Measurements from ENCODE around the gene PPP1R16B. TPM values are rescaled to one million over a fixed set of nuclear protein-coding genes. Genes with fewer than 3 reads are reported as not detected.

The PPP1R16B gene
- total and polyA plus RNA-seq, 3 donors from 2014 or later, result 1.2 to 3.7 (median 1.3) TPM

DNA sequence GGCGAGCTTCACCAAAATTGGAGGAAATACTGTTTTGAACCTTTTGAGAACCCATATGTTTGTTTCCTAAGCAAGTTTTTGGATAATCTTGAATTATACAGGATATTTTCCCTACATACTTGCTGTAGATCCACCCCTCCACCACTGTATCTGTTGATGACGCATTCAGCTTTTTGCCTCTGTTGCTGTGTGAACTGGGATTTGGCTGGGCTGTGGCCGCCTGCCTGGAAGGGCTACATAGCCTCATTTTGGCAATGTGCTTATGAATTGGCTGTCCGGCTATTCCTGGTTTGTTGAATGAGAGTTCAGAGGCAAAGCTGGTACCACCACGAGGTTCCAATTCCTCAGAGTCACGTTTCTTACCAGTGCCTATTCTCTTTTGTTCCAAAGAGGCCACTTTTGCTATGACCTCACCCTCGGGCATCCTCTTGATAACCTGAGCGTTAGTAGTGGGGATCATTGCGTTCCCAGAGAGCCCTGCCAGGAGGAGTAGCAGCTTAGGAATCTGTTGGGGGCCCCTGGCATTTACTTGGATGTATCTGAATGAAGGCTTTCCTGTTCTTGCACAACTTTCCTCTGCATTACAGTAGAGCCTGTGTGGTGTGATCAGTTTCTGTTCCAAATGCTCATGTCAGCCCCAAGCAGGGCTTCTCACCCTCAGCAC is 127.1 kb downstream of the PPP1R16B start:
- H3K4me1 ChIP-seq, result no peaks in the 10 kb centered on the region
- WGBS, 2 donors, result 80 to 81% methylated on average over 9 of the region's 9 CpGs

DNA sequence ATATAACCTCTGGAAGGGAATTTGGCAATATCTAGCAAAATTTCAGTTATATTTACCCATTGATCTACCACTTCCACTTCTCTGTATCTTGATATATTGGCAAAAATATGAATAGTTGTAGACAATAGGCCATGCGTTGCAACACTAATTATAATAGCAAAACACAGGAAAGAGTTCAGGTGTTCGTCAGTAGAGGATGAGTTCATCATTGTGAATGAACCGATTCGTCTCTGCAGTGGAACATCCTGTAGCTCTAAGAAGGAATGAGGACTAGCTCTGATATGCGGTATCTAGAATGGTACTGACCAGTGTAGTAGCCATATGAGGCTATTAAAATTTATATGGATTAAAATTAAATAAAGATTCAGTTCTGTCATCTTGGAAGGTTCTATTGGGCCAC is 129.0 kb downstream of the PPP1R16B start:
- TF ChIP-seq, protein P1, sequence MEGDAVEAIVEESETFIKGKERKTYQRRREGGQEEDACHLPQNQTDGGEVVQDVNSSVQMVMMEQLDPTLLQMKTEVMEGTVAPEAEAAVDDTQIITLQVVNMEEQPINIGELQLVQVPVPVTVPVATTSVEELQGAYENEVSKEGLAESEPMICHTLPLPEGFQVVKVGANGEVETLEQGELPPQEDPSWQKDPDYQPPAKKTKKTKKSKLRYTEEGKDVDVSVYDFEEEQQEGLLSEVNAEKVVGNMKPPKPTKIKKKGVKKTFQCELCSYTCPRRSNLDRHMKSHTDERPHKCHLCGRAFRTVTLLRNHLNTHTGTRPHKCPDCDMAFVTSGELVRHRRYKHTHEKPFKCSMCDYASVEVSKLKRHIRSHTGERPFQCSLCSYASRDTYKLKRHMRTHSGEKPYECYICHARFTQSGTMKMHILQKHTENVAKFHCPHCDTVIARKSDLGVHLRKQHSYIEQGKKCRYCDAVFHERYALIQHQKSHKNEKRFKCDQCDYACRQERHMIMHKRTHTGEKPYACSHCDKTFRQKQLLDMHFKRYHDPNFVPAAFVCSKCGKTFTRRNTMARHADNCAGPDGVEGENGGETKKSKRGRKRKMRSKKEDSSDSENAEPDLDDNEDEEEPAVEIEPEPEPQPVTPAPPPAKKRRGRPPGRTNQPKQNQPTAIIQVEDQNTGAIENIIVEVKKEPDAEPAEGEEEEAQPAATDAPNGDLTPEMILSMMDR (IDR thresholded peaks at IDR 0.05), result no peak
- TF ChIP-seq POLR2A (IDR thresholded peaks at IDR 0.05), result no peak
- WGBS, 2 donors, result 95 to 96% methylated on average over 5 of the region's 5 CpGs

More for the DNA sequence above, 127.1 kb downstream of the PPP1R16B start:
- no peak overlapping the region for H3K4me3 ChIP-seq
- intact Hi-C loops (cut with DNase I; ENCODE audit: low total_unique reads), result no loop called here
- H3K27me3 ChIP-seq, result no peaks in the 10 kb centered on the region
- H3K36me3 ChIP-seq (ENCODE audit: low read depth, missing control alignments), result no peaks in the 10 kb centered on the region
- no peak for DNase-seq
- TF ChIP-seq POLR2A (IDR thresholded peaks at IDR 0.05), result no peak
- TF ChIP-seq, protein P1 (IDR thresholded peaks at IDR 0.05), result no peak
- no peak overlapping the region for H3K27ac ChIP-seq
- H3K9me3 ChIP-seq, result no peaks in the 10 kb centered on the region

DNA sequence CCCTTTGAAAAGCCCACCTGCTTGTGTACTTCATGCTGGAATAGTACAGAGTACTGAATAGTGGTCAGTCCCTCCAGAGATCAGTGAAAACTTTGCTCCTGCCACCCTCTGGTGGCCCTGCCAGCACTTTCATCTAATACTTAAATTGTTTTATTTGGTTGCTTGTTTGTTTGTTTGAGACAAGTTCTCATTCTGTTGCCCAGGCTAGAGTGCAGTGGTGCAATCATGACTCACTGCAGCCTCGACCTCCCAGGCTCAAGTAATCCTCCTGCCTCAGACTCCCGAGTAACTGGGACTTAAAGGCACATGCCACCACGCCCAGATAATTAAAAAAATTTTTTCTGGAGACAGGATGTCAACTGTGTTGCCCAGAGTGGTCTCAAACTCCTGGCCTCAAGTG is 129.8 kb downstream of the PPP1R16B start:
- no peak for DNase-seq
- intact Hi-C loops (cut with DNase I; ENCODE audit: low total_unique reads), result no loop called here
- Histone ChIP-seq H3K27ac (no peak overlapping the region), H3K27me3 (no peaks in the 10 kb centered on the region), H3K36me3 (ENCODE audit: low read depth, missing control alignments) (no peaks in the 10 kb centered on the region), H3K4me1 (no peaks in the 10 kb centered on the region), H3K4me3 (no peak overlapping the region), H3K9me3 (no peaks in the 10 kb centered on the region)
- 88% methylated on average over 3 of the region's 3 CpGs for WGBS, 2 donors
- TF ChIP-seq, protein P1 (IDR thresholded peaks at IDR 0.05), result peak in 1 of 3 experiments; percentile 16
- no peak for TF ChIP-seq POLR2A (IDR thresholded peaks at IDR 0.05)

More for the DNA sequence above, 129.0 kb downstream of the PPP1R16B start:
- no peak overlapping the region for H3K4me3 ChIP-seq
- no peak overlapping the region for H3K27ac ChIP-seq
- no peaks in the 10 kb centered on the region for H3K9me3 ChIP-seq
- intact Hi-C loops (cut with DNase I; ENCODE audit: low total_unique reads), result no loop called here
- no peak for DNase-seq
- H3K27me3 ChIP-seq, result no peaks in the 10 kb centered on the region
- no peaks in the 10 kb centered on the region for H3K4me1 ChIP-seq
- no peaks in the 10 kb centered on the region for H3K36me3 ChIP-seq (ENCODE audit: low read depth, missing control alignments)

DNA sequence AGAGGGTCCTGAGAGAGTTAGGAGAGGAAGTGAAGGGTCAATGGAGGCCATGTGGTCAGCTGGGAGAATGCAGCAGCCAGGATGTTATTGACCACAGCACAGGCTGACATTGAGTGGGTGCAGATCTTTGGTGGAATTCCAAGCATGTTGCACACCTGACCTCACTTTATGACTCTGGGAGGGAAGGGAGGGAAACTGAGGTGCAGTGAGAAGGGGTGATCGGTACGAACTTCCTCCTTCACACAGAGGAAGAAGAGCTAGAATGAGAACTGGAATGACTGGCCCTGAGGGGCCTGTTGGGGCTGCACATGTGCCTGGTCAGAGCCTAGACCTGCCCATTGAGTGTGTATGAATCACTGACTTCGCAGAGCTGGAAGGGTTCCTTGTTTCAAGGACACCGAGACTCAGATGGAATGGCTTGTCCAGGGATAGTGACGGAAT is 130.5 kb downstream of the PPP1R16B start:
- Histone ChIP-seq H3K36me3 (ENCODE audit: low read depth, missing control alignments) (no peaks in the 10 kb centered on the region), H3K9me3 (no peaks in the 10 kb centered on the region), H3K27me3 (no peaks in the 10 kb centered on the region), H3K4me1 (no peaks in the 10 kb centered on the region), H3K4me3 (no peak overlapping the region), H3K27ac (no peak overlapping the region)
- TF ChIP-seq, protein P1 (IDR thresholded peaks at IDR 0.05), result no peak
- TF ChIP-seq POLR2A (IDR thresholded peaks at IDR 0.05), result no peak
- 78 to 89% methylated on average over 5 of the region's 5 CpGs for WGBS, 2 donors
- no peak for DNase-seq
- intact Hi-C loops (cut with DNase I; ENCODE audit: low total_unique reads), result no loop called here

DNA sequence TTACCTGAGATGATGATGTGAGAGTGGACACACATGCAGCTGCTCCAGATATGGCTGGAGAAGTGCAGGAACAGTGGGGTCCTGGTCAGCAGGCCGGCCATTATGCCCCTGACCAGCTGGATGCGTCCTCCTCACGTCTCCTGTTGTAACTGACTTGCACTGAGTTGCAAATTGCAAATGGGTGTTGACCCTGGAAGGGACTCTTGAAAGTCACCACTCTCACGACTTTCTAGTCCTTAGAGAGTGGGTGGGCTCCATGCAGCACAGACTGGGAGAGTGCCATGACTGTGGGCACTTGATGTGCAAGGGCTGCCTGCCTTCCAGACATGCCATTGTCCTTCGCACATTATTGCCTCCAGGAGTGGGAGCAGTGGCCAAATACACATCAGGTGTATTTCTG is 131.5 kb downstream of the PPP1R16B start:
- no peaks in the 10 kb centered on the region for H3K27me3 ChIP-seq
- no peak for TF ChIP-seq POLR2A (IDR thresholded peaks at IDR 0.05)
- TF ChIP-seq, protein P1 (IDR thresholded peaks at IDR 0.05), result no peak
- 94% methylated on average over 4 to 5 of the region's 5 CpGs for WGBS, 2 donors
- no peaks in the 10 kb centered on the region for H3K36me3 ChIP-seq (ENCODE audit: low read depth, missing control alignments)
- no peaks in the 10 kb centered on the region for H3K9me3 ChIP-seq
- no peak for DNase-seq
- H3K27ac ChIP-seq, result no peak overlapping the region
- H3K4me1 ChIP-seq, result no peaks in the 10 kb centered on the region
- intact Hi-C loops (cut with DNase I; ENCODE audit: low total_unique reads), result no loop called here
- H3K4me3 ChIP-seq, result no peak overlapping the region
